GM12865 (cell line): ENCODE measurements around the gene KLHDC8A.

ENCODE experiments used
- DNase-seq: peaks from one replicate; pipeline ENCODE4 v3.0.0; 2010; ENCODE audit warnings: low read depth
- H3K4me3 ChIP-seq: 2 replicates; pipeline ENCODE4 v1.5.1; 2011; ENCODE audit warnings: mild to moderate bottlenecking, low read depth, low read length, control low read depth
- CTCF ChIP-seq: IDR thresholded peaks from 2 replicates; pipeline ENCODE4 v1.5.1; 2011; ENCODE audit warnings: low read length, control low read depth, low read depth, inconsistent platforms; ENCODE audit not compliant: insufficient read depth; ENCODE audit errors: missing control alignments

Gene KLHDC8A

GRCh38 chr1:205319081-205320018 lies 37.4 kb downstream of the KLHDC8A start:
- H3K4me3 ChIP-seq = peak overlapping the region; percentile 15
- no peak for TF ChIP-seq CTCF
- DNase-seq = no peak

- no peak overlapping the region for H3K4me3 ChIP-seq
- no peak for TF ChIP-seq CTCF
- no peak for DNase-seq
Measured at GRCh38 chr1:205318231-205318991, 38.3 kb downstream of the KLHDC8A start.

GRCh38 chr1:205317311-205317917 lies 39.3 kb downstream of the KLHDC8A start:
- no peak for TF ChIP-seq CTCF
- no peak overlapping the region for H3K4me3 ChIP-seq
- DNase-seq = no peak

GRCh38 chr1:205316161-205316566 lies 40.6 kb downstream of the KLHDC8A start:
- TF ChIP-seq CTCF = no peak
- H3K4me3 ChIP-seq = no peak overlapping the region
- no peak for DNase-seq

DNA sequence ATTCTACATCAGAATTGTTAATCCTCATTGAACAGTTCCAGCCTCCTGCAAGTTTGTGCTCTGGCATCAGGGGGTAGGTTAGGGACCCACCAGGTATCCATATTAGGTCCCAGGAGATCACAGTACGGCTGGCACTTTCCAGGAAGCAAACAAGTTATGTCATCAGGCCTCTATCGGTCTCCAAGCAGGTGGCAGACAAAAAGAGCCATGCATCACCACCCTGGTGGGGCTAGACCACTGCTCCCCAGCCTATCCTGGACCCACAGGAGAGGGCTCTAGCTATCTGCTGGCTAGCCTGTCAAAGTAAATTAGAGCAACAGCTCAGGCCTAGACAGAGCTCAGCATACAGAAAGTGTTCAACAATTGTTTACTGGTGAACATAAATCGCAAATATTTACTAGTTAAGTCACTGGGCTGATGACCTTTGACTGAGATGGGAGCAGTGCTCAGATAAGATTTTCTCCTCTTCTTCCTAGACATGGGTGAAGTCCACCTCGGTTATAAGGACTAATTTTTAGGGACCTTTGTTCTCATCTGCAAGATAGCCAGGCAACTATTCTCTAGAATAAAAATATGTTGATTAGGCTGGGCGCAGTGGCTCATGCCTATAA lies 41.6 kb downstream of the KLHDC8A start:
- no peak for DNase-seq
- TF ChIP-seq CTCF = no peak

GRCh38 chr1:205313563-205314308 lies 43.0 kb downstream of the KLHDC8A start:
- no peak for TF ChIP-seq CTCF
- peak; percentile 79 for DNase-seq
- H3K4me3 ChIP-seq = peak overlapping the region; percentile 10

More for the DNA sequence above, 41.6 kb downstream of the KLHDC8A start:
- H3K4me3 ChIP-seq = no peak overlapping the region
